Stimulated activated CD4-positive, alpha-beta T cell treated with anti-CD3 and anti-CD28 coated beads, Interleukin-15, amount 100 ng/mL, for 1 hour (primary cell): ENCODE measurements around the gene ARHGEF17.
"Not testable (repeated sequence)": the region's sequence is repeated elsewhere in the genome, so short reads cannot be mapped to it uniquely, and the experiment has no call there.

Source experiments
- DNase-seq, 2 donors: peaks; one replicate each; pipeline ENCODE4 v3.0.0-alpha.2; 2020; ENCODE audit warnings: low read depth in 1 of 2, low spot score in 1 of 2

Gene ARHGEF17

GRCh38 chr11:73308003-73308960 is at the start of gene ARHGEF17:
TSS of gene ARHGEF17 (plus strand) at chr11:73308276. CDS start at chr11:73308639, 363 bp downstream.
- peak in 1 of 2 donors; percentile 28 for DNase-seq

- DNase-seq, result no peak
Observed at GRCh38 chr11:73259406-73260126, 48.5 kb upstream of the ARHGEF17 start.

GRCh38 chr11:73260127-73260457 is 48.0 kb upstream of the ARHGEF17 start:
- no peak for DNase-seq

- no peak for DNase-seq
Observed at GRCh38 chr11:73262851-73263495, 45.1 kb upstream of the ARHGEF17 start.

GRCh38 chr11:73263640-73264039 is 44.4 kb upstream of the ARHGEF17 start:
- DNase-seq, result no peak

- no peak for DNase-seq
Observed at GRCh38 chr11:73265278-73265810, 42.7 kb upstream of the ARHGEF17 start.

GRCh38 chr11:73265853-73266645 is 42.0 kb upstream of the ARHGEF17 start:
- no peak for DNase-seq

GRCh38 chr11:73266646-73267020 is 41.4 kb upstream of the ARHGEF17 start:
- no peak for DNase-seq

- DNase-seq, result no peak
Observed at GRCh38 chr11:73267122-73267846, 40.8 kb upstream of the ARHGEF17 start.

GRCh38 chr11:73267906-73268540 is 40.1 kb upstream of the ARHGEF17 start:
- DNase-seq, result no peak

- no peak for DNase-seq
Observed at GRCh38 chr11:73268671-73269271, 39.3 kb upstream of the ARHGEF17 start.

GRCh38 chr11:73269459-73270015 is 38.5 kb upstream of the ARHGEF17 start:
- no peak for DNase-seq

- no peak for DNase-seq
Observed at GRCh38 chr11:73270016-73270854, 37.8 kb upstream of the ARHGEF17 start.

GRCh38 chr11:73270855-73271477 is 37.1 kb upstream of the ARHGEF17 start:
- DNase-seq, result no peak

GRCh38 chr11:73271478-73271865 is 36.6 kb upstream of the ARHGEF17 start:
- not testable (repeated sequence) for DNase-seq

GRCh38 chr11:73271936-73272679 is 36.0 kb upstream of the ARHGEF17 start, which contains the start of gene P2RY6:
TSS of gene P2RY6 (plus strand) at chr11:73272338. CDS start at chr11:73296519, 24,181 bp downstream.
- DNase-seq, result no peak

- DNase-seq, result no peak
Observed at GRCh38 chr11:73272680-73273038, 35.4 kb upstream of the ARHGEF17 start.
